Spleen (tissue), 11 donors: ENCODE data around the gene ZNF667. TPM values are rescaled to one million over a fixed set of nuclear protein-coding genes. Genes with fewer than 3 reads are reported as not detected.

ENCODE experiments used
- DNase-seq: peaks from one replicate; pipeline ENCODE4 v3.0.0-alpha.2; 2020
- H3K27ac ChIP-seq, 8 donors: fragments of 200-600 bp; sonication (generic) in 7 of 8; 1 replicate in 4 of 8; 2 replicates in 4 of 8; pipeline versions ENCODE4 v1.5.0 to v1.8.0; 2016 to 2021; ENCODE audit warnings: inconsistent platforms in 4 of 8, mild to moderate bottlenecking in 4 of 8, moderate library complexity in 1 of 8
- H3K27me3 ChIP-seq, 7 donors: fragments of 200-600 bp; sonication (generic) in 6 of 7; replicated peaks in 1 of 7; 1 replicate in 4 of 7; 2 replicates in 3 of 7; pipeline versions ENCODE4 v1.5.0 to v1.8.0; 2016 to 2021; ENCODE audit warnings: inconsistent platforms in 3 of 7, mild to moderate bottlenecking in 1 of 7
- H3K36me3 ChIP-seq, 6 donors: fragments of 200-600 bp; sonication (generic) in 5 of 6; 1 replicate in 4 of 6; 2 replicates in 2 of 6; pipeline versions ENCODE4 v1.5.0 to v1.8.0; 2016 to 2021; ENCODE audit warnings: inconsistent platforms in 2 of 6
- H3K4me1 ChIP-seq, 6 donors: fragments of 200-600 bp; sonication (generic) in 5 of 6; 1 replicate in 3 of 6; 2 replicates in 3 of 6; pipeline versions ENCODE4 v1.5.0 to v1.8.0; 2016 to 2021; ENCODE audit warnings: inconsistent platforms in 3 of 6
- H3K4me3 ChIP-seq, 8 donors: fragments of 200-600 bp; sonication (generic) in 7 of 8; 1 replicate in 4 of 8; 2 replicates in 4 of 8; pipeline versions ENCODE4 v1.5.0 to v1.8.0; 2016 to 2021; ENCODE audit warnings: inconsistent platforms in 4 of 8, mild to moderate bottlenecking in 4 of 8, moderate library complexity in 2 of 8
- H3K9me3 ChIP-seq, 8 donors: fragments of 200-600 bp; sonication (generic) in 7 of 8; 1 replicate in 4 of 8; 2 replicates in 4 of 8; pipeline versions ENCODE4 v1.5.0 to v1.8.0; 2016 to 2021; ENCODE audit warnings: inconsistent platforms in 4 of 8
- POLR2A ChIP-seq, 3 donors: fragments of 450-650 bp; IDR thresholded peaks; one replicate each; pipeline ENCODE4 v1.5.1; 2017; ENCODE audit warnings: antibody characterized with exemption in 3 of 3, mild to moderate bottlenecking in 1 of 3
- POLR2AphosphoS5 ChIP-seq, 3 donors: sonication (generic); formaldehyde crosslinking; IDR thresholded peaks; one replicate each; pipeline ENCODE4 v1.5.1; 2017; ENCODE audit warnings: antibody characterized with exemption in 3 of 3
- WGBS, 5 donors: extraction: QIAGEN DNeasy Blood & Tissue Kit in 3 of 5; methylation state at CpG; one replicate each; pipeline versions ENCODE4 v1.1.5 to v1.1.7; 2013 to 2018; 5-methylcytosine and 5-hydroxymethylcytosine counted together
- intact Hi-C: fragments of 100-400 bp; cut with DNase I; formaldehyde crosslinking; loops from one replicate; pipeline ENCODE4 v1.15.0; 2023; ENCODE audit warnings: low total_unique reads
- polyA plus RNA-seq, 3 donors: library from polyadenylated mRNA; stranded (reverse); fragments of 200-250 nt; gene quantifications; one replicate each; pipeline ENCODE4 v1.2.1, GENCODE V29; 2013
- total RNA-seq, 7 donors: library from RNA; depleted of rRNA in 3 of 7; stranded (reverse); fragments of >200 nt in 3 of 7; fragmentation: NEBNext Ultra II Directional in 4 of 7; extraction: Animal tissue kit (Norgen Biotek cat#: 25700) in 4 of 7; gene quantifications; one replicate each; pipeline versions ENCODE4 v1.1.0 to v1.2.1, GENCODE V29; 2016 to 2021
- TF ChIP-seq, protein P1 (sequence below), 11 experiments: fragments of 200-600 bp in 7 of 11; fragments of 450-650 bp in 4 of 11; sonication (generic) in 4 of 11; IDR thresholded peaks in 8 of 11; conservative IDR thresholded peaks in 3 of 11; 1 replicate in 7 of 11; 2 replicates in 4 of 11; pipeline versions ENCODE4 v1.4.0 to v1.8.0; 2016 to 2021; ENCODE audit warnings: antibody characterized with exemption in 11 of 11, inconsistent platforms in 4 of 11, mild to moderate bottlenecking in 1 of 11
- donor health status: healthy with polysubstance abuse.
- donor health status: DM: no; HTN: no; CAD: no; lungs with moderate emphysema.
- donor health status: DM: no; HTN: no; CAD: no.
- donor health status: Bipolar disorder and iron deficiency.
- donor health status: healthy.
- donor health status: DM: no; HTN: no; CAD: no.
- donor health status: DM: yes; HTN: yes; CAD: no.

The ZNF667 gene
- total and polyA plus RNA-seq, 10 donors, result 1.4 to 6.6 (median 2.9) TPM

- H3K4me1 ChIP-seq, result peaks cover 0 to 26% (median 10%) of the 10 kb centered on the region in 6 donors
- DNase-seq, result peak; percentile 93
- peaks cover 0 to 99% (median 90%) of the 10 kb centered on the region in 8 donors for H3K9me3 ChIP-seq
- TF ChIP-seq POLR2AphosphoS5 (IDR thresholded peaks at IDR 0.05) (peak; percentile 92 to 93 (median 92)), POLR2A (IDR thresholded peaks at IDR 0.05) (no peak)
- TF ChIP-seq, protein P1, sequence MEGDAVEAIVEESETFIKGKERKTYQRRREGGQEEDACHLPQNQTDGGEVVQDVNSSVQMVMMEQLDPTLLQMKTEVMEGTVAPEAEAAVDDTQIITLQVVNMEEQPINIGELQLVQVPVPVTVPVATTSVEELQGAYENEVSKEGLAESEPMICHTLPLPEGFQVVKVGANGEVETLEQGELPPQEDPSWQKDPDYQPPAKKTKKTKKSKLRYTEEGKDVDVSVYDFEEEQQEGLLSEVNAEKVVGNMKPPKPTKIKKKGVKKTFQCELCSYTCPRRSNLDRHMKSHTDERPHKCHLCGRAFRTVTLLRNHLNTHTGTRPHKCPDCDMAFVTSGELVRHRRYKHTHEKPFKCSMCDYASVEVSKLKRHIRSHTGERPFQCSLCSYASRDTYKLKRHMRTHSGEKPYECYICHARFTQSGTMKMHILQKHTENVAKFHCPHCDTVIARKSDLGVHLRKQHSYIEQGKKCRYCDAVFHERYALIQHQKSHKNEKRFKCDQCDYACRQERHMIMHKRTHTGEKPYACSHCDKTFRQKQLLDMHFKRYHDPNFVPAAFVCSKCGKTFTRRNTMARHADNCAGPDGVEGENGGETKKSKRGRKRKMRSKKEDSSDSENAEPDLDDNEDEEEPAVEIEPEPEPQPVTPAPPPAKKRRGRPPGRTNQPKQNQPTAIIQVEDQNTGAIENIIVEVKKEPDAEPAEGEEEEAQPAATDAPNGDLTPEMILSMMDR (IDR thresholded peaks at IDR 0.05 in 8 of 11, conservative IDR thresholded peaks at IDR 0.05 in 3 of 11), result no peak
- peaks cover 0 to 11% (median 0%) of the 10 kb centered on the region in 7 donors for H3K27me3 ChIP-seq
- H3K4me3 ChIP-seq, result peak overlapping the region; percentile 52 to 87 (median 62)
- 2 to 14% (median 4%) methylated on average over 39 to 80 of the region's 80 CpGs for whole genome bisulfite sequencing, 5 donors
- H3K36me3 ChIP-seq, result peaks cover 0 to 25% (median 0%) of the 10 kb centered on the region in 6 donors
- peak overlapping the region; percentile 55 to 87 (median 82) for H3K27ac ChIP-seq
- intact Hi-C loops, result no loop called here
These were observed 539 bp upstream of the ZNF667 start for GRCh38 chr19:56477429-56478338.

GRCh38 chr19:56476093-56476492 lies 1.1 kb downstream of the ZNF667 start:
- H3K27me3 ChIP-seq, result peaks cover 0 to 11% (median 0%) of the 10 kb centered on the region in 7 donors
- no peak overlapping the region for H3K27ac ChIP-seq
- intact Hi-C loops, result no loop called here
- peak overlapping the region in 3 of 8 donors; percentile 63 to 87 (median 73) for H3K4me3 ChIP-seq
- TF ChIP-seq POLR2AphosphoS5 (IDR thresholded peaks at IDR 0.05) (no peak), POLR2A (IDR thresholded peaks at IDR 0.05) (no peak)
- TF ChIP-seq, protein P1 (IDR thresholded peaks at IDR 0.05 in 8 of 11, conservative IDR thresholded peaks at IDR 0.05 in 3 of 11), result no peak
- peaks cover 0 to 26% (median 10%) of the 10 kb centered on the region in 6 donors for H3K4me1 ChIP-seq
- 86 to 92% (median 89%) methylated on average over 10 of the region's 10 CpGs for WGBS, 5 donors
- DNase-seq, result no peak
- peaks cover 0 to 29% (median 3%) of the 10 kb centered on the region in 6 donors for H3K36me3 ChIP-seq
- peaks cover 0 to 99% (median 91%) of the 10 kb centered on the region in 8 donors for H3K9me3 ChIP-seq

DNA sequence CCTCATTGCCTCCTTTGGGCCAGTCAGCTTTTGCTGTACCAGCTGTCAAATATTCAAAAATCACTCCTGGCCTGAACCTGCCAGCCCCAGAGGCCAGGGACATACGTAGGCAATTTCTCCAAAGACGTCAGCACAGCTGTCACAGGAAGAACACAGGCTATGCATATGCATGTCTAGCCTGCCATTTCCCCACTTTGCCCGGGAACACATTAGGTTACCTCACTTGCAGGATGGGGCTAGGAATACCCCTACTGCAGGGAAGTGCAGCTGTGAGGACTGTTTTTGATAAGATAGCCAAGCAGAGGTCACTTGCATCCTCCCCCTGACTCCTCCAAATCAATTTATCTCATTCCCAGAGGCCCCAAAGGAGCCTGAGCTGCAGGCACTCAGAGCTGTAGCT lies 2.8 kb downstream of the ZNF667 start:
- 57 to 80% (median 75%) methylated on average over 3 of the region's 3 CpGs for WGBS, 5 donors
- Histone ChIP-seq H3K36me3 (peaks cover 0 to 45% (median 3%) of the 10 kb centered on the region in 6 donors), H3K9me3 (peaks cover 0 to 100% (median 91%) of the 10 kb centered on the region in 8 donors), H3K27ac (no peak overlapping the region), H3K4me3 (no peak overlapping the region), H3K4me1 (peaks cover 0 to 24% (median 9%) of the 10 kb centered on the region in 6 donors), H3K27me3 (peaks cover 0 to 11% (median 0%) of the 10 kb centered on the region in 7 donors)
- TF ChIP-seq, protein P1 (IDR thresholded peaks at IDR 0.05 in 8 of 11, conservative IDR thresholded peaks at IDR 0.05 in 3 of 11), result no peak
- no peak for TF ChIP-seq POLR2A (IDR thresholded peaks at IDR 0.05)
- TF ChIP-seq POLR2AphosphoS5 (IDR thresholded peaks at IDR 0.05), result no peak
- intact Hi-C loops, result no loop called here
- DNase-seq, result no peak
